Osteoblast (primary cell): ENCODE data around the gene CEBPA. TPM values are rescaled to one million over a fixed set of nuclear protein-coding genes. Genes with fewer than 3 reads are reported as not detected.

Source experiments
- DNase-seq: peaks from one replicate; pipeline ENCODE4 v3.0.0; 2011; ENCODE audit warnings: low spot score, mixed read lengths; ENCODE audit not compliant: insufficient read length; ENCODE audit errors: missing footprints
- H2AFZ ChIP-seq: 2 replicates; pipeline ENCODE4 v1.6.0; 2011; ENCODE audit warnings: mild to moderate bottlenecking, low read length
- H3K27ac ChIP-seq: 2 replicates; pipeline ENCODE4 v1.5.1; 2011; ENCODE audit warnings: mild to moderate bottlenecking, low read depth, low read length, moderate library complexity
- H3K27me3 ChIP-seq: 2 replicates; pipeline ENCODE4 v1.6.0; 2012; ENCODE audit warnings: mild to moderate bottlenecking, control low read depth, inconsistent platforms, low read length, moderate library complexity; ENCODE audit not compliant: insufficient read depth
- H3K36me3 ChIP-seq: 2 replicates; pipeline ENCODE4 v1.5.1; 2011; ENCODE audit warnings: mild to moderate bottlenecking, low read length, control low read depth, moderate library complexity; ENCODE audit not compliant: insufficient read depth
- H3K4me1 ChIP-seq: 2 replicates; pipeline ENCODE4 v1.5.1; 2011; ENCODE audit warnings: mild to moderate bottlenecking, low read length, control low read depth, moderate library complexity; ENCODE audit not compliant: insufficient read depth
- H3K4me2 ChIP-seq: 2 replicates; pipeline ENCODE4 v1.6.0; 2011; ENCODE audit warnings: mild to moderate bottlenecking, low read length; ENCODE audit not compliant: insufficient read depth
- H3K4me3 ChIP-seq: fragments of 200-600 bp; sonication (generic); 3 replicates; pipeline ENCODE4 v1.5.1; 2012; ENCODE audit warnings: mild to moderate bottlenecking, low read length, inconsistent platforms; ENCODE audit not compliant: insufficient read depth
- H3K79me2 ChIP-seq: 2 replicates; pipeline ENCODE4 v1.6.0; 2012; ENCODE audit warnings: mild to moderate bottlenecking, low read length, control low read depth, inconsistent platforms; ENCODE audit not compliant: insufficient read depth
- H3K9me3 ChIP-seq: 2 replicates; pipeline ENCODE4 v1.5.1; 2011; ENCODE audit warnings: low read depth, low read length, control low read depth
- H4K20me1 ChIP-seq: 2 replicates; pipeline ENCODE4 v1.6.0; 2012; ENCODE audit warnings: mild to moderate bottlenecking, low read length, control low read depth; ENCODE audit not compliant: insufficient read depth
- CTCF ChIP-seq: IDR thresholded peaks from 2 replicates; pipeline ENCODE4 v1.5.1; 2011; ENCODE audit warnings: mild to moderate bottlenecking, low read depth, low read length, moderate library complexity; ENCODE audit errors: extremely low read depth
- total RNA-seq: library from RNA; depleted of rRNA; stranded (reverse); fragments of >200 nt; gene quantifications from 2 replicates; pipeline ENCODE4 v1.2.3, GENCODE V29; 2012

CEBPA gene
- total RNA-seq, 1 donor: 3.6 TPM

GRCh38 chr19:33257828-33258227, 44.5 kb downstream of the CEBPA start:
- H3K9me3 ChIP-seq: no peaks in the 10 kb centered on the region
- no peak overlapping the region for H3K4me2 ChIP-seq
- no peak overlapping the region for H3K4me3 ChIP-seq
- no peaks in the 10 kb centered on the region for H3K27me3 ChIP-seq
- no peaks in the 10 kb centered on the region for H3K36me3 ChIP-seq
- no peak for DNase-seq
- no peaks in the 10 kb centered on the region for H3K79me2 ChIP-seq
- H4K20me1 ChIP-seq: no peaks in the 10 kb centered on the region
- H3K27ac ChIP-seq: no peak overlapping the region
- H3K4me1 ChIP-seq: no peaks in the 10 kb centered on the region
- TF ChIP-seq CTCF: no peak
- H2AFZ ChIP-seq: no peak overlapping the region

GRCh38 chr19:33256261-33256660, 46.1 kb downstream of the CEBPA start:
- DNase-seq: no peak
- no peak overlapping the region for H2AFZ ChIP-seq
- no peaks in the 10 kb centered on the region for H3K27me3 ChIP-seq
- H3K9me3 ChIP-seq: no peaks in the 10 kb centered on the region
- H3K4me2 ChIP-seq: no peak overlapping the region
- no peaks in the 10 kb centered on the region for H4K20me1 ChIP-seq
- H3K79me2 ChIP-seq: no peaks in the 10 kb centered on the region
- H3K4me1 ChIP-seq: no peaks in the 10 kb centered on the region
- no peaks in the 10 kb centered on the region for H3K36me3 ChIP-seq
- TF ChIP-seq CTCF: no peak
- H3K4me3 ChIP-seq: no peak overlapping the region
- no peak overlapping the region for H3K27ac ChIP-seq

- Histone ChIP-seq H3K27me3 (no peaks in the 10 kb centered on the region), H3K79me2 (no peaks in the 10 kb centered on the region), H3K4me2 (no peak overlapping the region), H3K27ac (no peak overlapping the region), H3K9me3 (no peaks in the 10 kb centered on the region), H2AFZ (no peak overlapping the region), H3K36me3 (no peaks in the 10 kb centered on the region), H4K20me1 (no peaks in the 10 kb centered on the region), H3K4me1 (no peaks in the 10 kb centered on the region), H3K4me3 (no peak overlapping the region)
- TF ChIP-seq CTCF: no peak
- no peak for DNase-seq
These were observed 46.6 kb downstream of the CEBPA start for GRCh38 chr19:33255781-33256180.

- Histone ChIP-seq H3K9me3 (no peaks in the 10 kb centered on the region), H3K4me2 (no peak overlapping the region), H3K27ac (no peak overlapping the region), H4K20me1 (no peaks in the 10 kb centered on the region), H3K4me3 (no peak overlapping the region), H3K4me1 (no peaks in the 10 kb centered on the region), H3K36me3 (no peaks in the 10 kb centered on the region), H3K27me3 (no peaks in the 10 kb centered on the region), H2AFZ (no peak overlapping the region), H3K79me2 (no peaks in the 10 kb centered on the region)
- no peak for DNase-seq
- TF ChIP-seq CTCF: no peak
These were observed 48.0 kb downstream of the CEBPA start for GRCh38 chr19:33254245-33254824.
